HEK293 (cell line): ENCODE results near the gene FAM151A.

Experiments used
- CTCF ChIA-PET: fragments of 350-600 bp; formaldehyde crosslinking; extraction: SDS; loops from one replicate; lab custom pipeline; 2021; ENCODE audit warnings: antibody characterized with exemption; lab: Yijun Ruan, JAX
- POLR2A ChIA-PET: fragments of 300-600 bp; formaldehyde crosslinking; extraction: SDS; loops from one replicate; lab custom pipeline; 2020; ENCODE audit warnings: antibody characterized with exemption, inconsistent platforms; lab: Yijun Ruan, JAX
- H3K27ac ChIP-seq: fragments of 200-500 bp; sonication (Bioruptor generic); 2 replicates; pipeline ENCODE4 v1.5.1; 2014; ENCODE audit warnings: low read depth, low read length, control low read depth, inconsistent platforms; ENCODE audit errors: extremely low read depth
- H3K36me3 ChIP-seq, 2 experiments: fragments of 200-500 bp in 1 of 2; sonication (Bioruptor generic) in 1 of 2; 1 replicate in 1 of 2; 2 replicates in 1 of 2; pipeline ENCODE4 v1.5.1; 2014 to 2017; ENCODE audit warnings: inconsistent platforms in 2 of 2, low read length in 2 of 2; ENCODE audit not compliant: control insufficient read depth in 2 of 2, insufficient read depth in 1 of 2
- H3K4me1 ChIP-seq: fragments of 200-500 bp; sonication (Bioruptor generic); 2 replicates; pipeline ENCODE4 v1.5.1; 2014; ENCODE audit warnings: mild to moderate bottlenecking, low read length, inconsistent platforms; ENCODE audit not compliant: control insufficient read depth, insufficient read depth
- H3K4me3 ChIP-seq: 2 replicates; pipeline ENCODE4 v1.5.1; 2011; ENCODE audit warnings: low read depth, mild to moderate bottlenecking, control low read depth, low read length, moderate library complexity
- H3K9me3 ChIP-seq: fragments of 200-500 bp; sonication (Bioruptor generic); 2 replicates; pipeline ENCODE4 v1.5.1; 2014; ENCODE audit warnings: low read depth, low read length, inconsistent platforms; ENCODE audit not compliant: control insufficient read depth, insufficient read depth
- KLF8 ChIP-seq: fragments of 450-650 bp; formaldehyde crosslinking; IDR thresholded peaks from 2 replicates; pipeline ENCODE4 v1.5.1; 2016; ENCODE audit warnings: missing biosample characterization, missing genetic modification characterization
- KLF9 ChIP-seq: fragments of 450-650 bp; formaldehyde crosslinking; IDR thresholded peaks from 2 replicates; pipeline ENCODE4 v1.5.1; 2016; ENCODE audit warnings: missing biosample characterization, missing genetic modification characterization, low read depth
- SCRT2 ChIP-seq: fragments of 450-650 bp; formaldehyde crosslinking; IDR thresholded peaks from 2 replicates; pipeline ENCODE4 v1.5.1; 2016; ENCODE audit warnings: missing biosample characterization, missing genetic modification characterization
- SETDB1 ChIP-seq: IDR thresholded peaks from one replicate; pipeline ENCODE4 v1.6.1; 2017; ENCODE audit warnings: mild to moderate bottlenecking, low read length, moderate library complexity, mixed read lengths; ENCODE audit not compliant: insufficient read length
- SP2 ChIP-seq: fragments of 450-650 bp; formaldehyde crosslinking; IDR thresholded peaks from 2 replicates; pipeline ENCODE4 v1.5.1; 2016; ENCODE audit warnings: missing biosample characterization, missing genetic modification characterization
- SP7 ChIP-seq: fragments of 450-650 bp; formaldehyde crosslinking; IDR thresholded peaks from 2 replicates; pipeline ENCODE4 v1.5.1; 2016; ENCODE audit warnings: missing biosample characterization, missing genetic modification characterization
- ZBTB8A ChIP-seq: fragments of 450-650 bp; formaldehyde crosslinking; IDR thresholded peaks from 2 replicates; pipeline ENCODE4 v1.5.1; 2016; ENCODE audit warnings: missing biosample characterization, missing genetic modification characterization
- ZFP37 ChIP-seq: fragments of 450-650 bp; formaldehyde crosslinking; IDR thresholded peaks from 2 replicates; pipeline ENCODE4 v1.5.1; 2016; ENCODE audit warnings: missing biosample characterization, missing genetic modification characterization
- ZNF132 ChIP-seq: fragments of 450-650 bp; formaldehyde crosslinking; IDR thresholded peaks from 2 replicates; pipeline ENCODE4 v1.5.1; 2017; ENCODE audit warnings: missing biosample characterization, missing genetic modification characterization, borderline replicate concordance
- ZNF138 ChIP-seq: fragments of 450-650 bp; formaldehyde crosslinking; IDR thresholded peaks from 2 replicates; pipeline ENCODE4 v1.5.1; 2016; ENCODE audit warnings: missing biosample characterization, missing genetic modification characterization, borderline replicate concordance
- ZNF311 ChIP-seq: fragments of 450-650 bp; formaldehyde crosslinking; IDR thresholded peaks from 2 replicates; pipeline ENCODE4 v1.5.1; 2017; ENCODE audit warnings: missing biosample characterization, missing genetic modification characterization, borderline replicate concordance
- ZNF473 ChIP-seq: fragments of 450-650 bp; formaldehyde crosslinking; IDR thresholded peaks from 2 replicates; pipeline ENCODE4 v1.5.1; 2017; ENCODE audit warnings: missing biosample characterization, missing genetic modification characterization
- ZNF585B ChIP-seq: fragments of 450-650 bp; formaldehyde crosslinking; IDR thresholded peaks from 2 replicates; pipeline ENCODE4 v1.5.1; 2016; ENCODE audit warnings: missing biosample characterization, missing genetic modification characterization
- ZNF621 ChIP-seq: fragments of 450-650 bp; formaldehyde crosslinking; IDR thresholded peaks from 2 replicates; pipeline ENCODE4 v1.5.1; 2017; ENCODE audit warnings: missing biosample characterization, missing genetic modification characterization
- ZNF670 ChIP-seq: fragments of 450-650 bp; formaldehyde crosslinking; IDR thresholded peaks from 2 replicates; pipeline ENCODE4 v1.5.1; 2016; ENCODE audit warnings: missing biosample characterization, missing genetic modification characterization, low read depth
- ZNF701 ChIP-seq: fragments of 450-650 bp; formaldehyde crosslinking; IDR thresholded peaks from 2 replicates; pipeline ENCODE4 v1.5.1; 2016; ENCODE audit warnings: missing biosample characterization, missing genetic modification characterization
- ZNF785 ChIP-seq: fragments of 450-650 bp; formaldehyde crosslinking; IDR thresholded peaks from 2 replicates; pipeline ENCODE4 v1.5.1; 2016; ENCODE audit warnings: missing biosample characterization, missing genetic modification characterization
- ZNF837 ChIP-seq: fragments of 450-650 bp; formaldehyde crosslinking; IDR thresholded peaks from 2 replicates; pipeline ENCODE4 v1.5.1; 2016; ENCODE audit warnings: missing biosample characterization, missing genetic modification characterization
- ZSCAN30 ChIP-seq: fragments of 450-650 bp; IDR thresholded peaks from 2 replicates; pipeline ENCODE4 v1.5.1; 2018; ENCODE audit warnings: missing biosample characterization, mild to moderate bottlenecking, missing genetic modification characterization, moderate library complexity
- TF ChIP-seq, protein P1 (sequence below): fragments of 450-650 bp; formaldehyde crosslinking; IDR thresholded peaks from 2 replicates; pipeline ENCODE4 v1.5.1; 2016; ENCODE audit warnings: missing biosample characterization, missing genetic modification characterization
- TF ChIP-seq, protein P2 (sequence below): fragments of 450-650 bp; formaldehyde crosslinking; IDR thresholded peaks from 2 replicates; pipeline ENCODE4 v1.5.1; 2016; ENCODE audit warnings: missing biosample characterization, missing genetic modification characterization
- TF ChIP-seq, protein P3 (sequence below): fragments of 450-650 bp; formaldehyde crosslinking; IDR thresholded peaks from 2 replicates; pipeline ENCODE4 v1.5.1; 2017; ENCODE audit warnings: missing biosample characterization, missing genetic modification characterization
- TF ChIP-seq, protein P4 (sequence below): fragments of 450-650 bp; formaldehyde crosslinking; IDR thresholded peaks from 2 replicates; pipeline ENCODE4 v1.5.1; 2016; ENCODE audit warnings: missing biosample characterization, missing genetic modification characterization
- TF ChIP-seq, protein P5 (sequence below): fragments of 450-650 bp; formaldehyde crosslinking; IDR thresholded peaks from 2 replicates; pipeline ENCODE4 v1.5.1; 2016; ENCODE audit warnings: missing biosample characterization, missing genetic modification characterization, borderline replicate concordance
- TF ChIP-seq, protein P6 (sequence below): fragments of 450-650 bp; formaldehyde crosslinking; IDR thresholded peaks from 2 replicates; pipeline ENCODE4 v1.5.1; 2016; ENCODE audit warnings: missing biosample characterization, missing genetic modification characterization

FAM151A gene

DNA sequence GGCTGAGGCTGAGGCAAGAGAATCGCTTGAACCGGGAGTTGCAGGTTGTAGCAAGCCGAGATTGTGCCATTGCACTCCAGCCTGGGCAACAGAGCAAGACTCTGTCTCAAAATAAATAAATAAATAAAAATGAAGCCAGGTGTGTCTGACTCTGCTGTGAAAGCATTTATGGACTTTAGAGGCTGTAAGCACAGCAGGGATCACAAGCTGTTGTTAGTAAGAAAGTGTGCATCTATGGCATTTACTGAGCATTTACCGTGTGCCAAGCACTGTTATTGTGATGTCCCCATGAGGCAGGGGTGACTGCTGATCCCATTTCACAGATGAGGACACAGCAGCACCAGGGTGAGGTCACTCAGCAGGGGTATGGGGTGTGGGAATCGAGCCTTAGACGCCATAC, 20.1 kb downstream of the FAM151A start:
- CTCF ChIA-PET, result interaction anchor here (0.6 kb wide), 1 partner anchor 479 kb away, joined by 4 read pairs; no protein-coding TSS in a partner anchor
- no peaks in the 10 kb centered on the region for H3K9me3 ChIP-seq
- TF ChIP-seq SETDB1, result no peak
- TF ChIP-seq, protein P1, sequence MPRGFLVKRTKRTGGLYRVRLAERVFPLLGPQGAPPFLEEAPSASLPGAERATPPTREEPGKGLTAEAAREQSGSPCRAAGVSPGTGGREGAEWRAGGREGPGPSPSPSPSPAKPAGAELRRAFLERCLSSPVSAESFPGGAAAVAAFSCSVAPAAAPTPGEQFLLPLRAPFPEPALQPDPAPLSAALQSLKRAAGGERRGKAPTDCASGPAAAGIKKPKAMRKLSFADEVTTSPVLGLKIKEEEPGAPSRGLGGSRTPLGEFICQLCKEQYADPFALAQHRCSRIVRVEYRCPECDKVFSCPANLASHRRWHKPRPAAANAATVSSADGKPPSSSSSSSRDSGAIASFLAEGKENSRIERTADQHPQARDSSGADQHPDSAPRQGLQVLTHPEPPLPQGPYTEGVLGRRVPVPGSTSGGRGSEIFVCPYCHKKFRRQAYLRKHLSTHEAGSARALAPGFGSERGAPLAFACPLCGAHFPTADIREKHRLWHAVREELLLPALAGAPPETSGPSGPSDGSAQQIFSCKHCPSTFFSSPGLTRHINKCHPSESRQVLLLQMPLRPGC, result no peak
- no peak for TF ChIP-seq ZNF311
- TF ChIP-seq SCRT2 (tag by site-specific recombination), result no peak
- POLR2A ChIA-PET, result no interaction called here
- H3K36me3 ChIP-seq, result no peaks in the 10 kb centered on the region
- no peaks in the 10 kb centered on the region for H3K4me1 ChIP-seq
- H3K4me3 ChIP-seq, result no peak overlapping the region
- no peak overlapping the region for H3K27ac ChIP-seq

DNA sequence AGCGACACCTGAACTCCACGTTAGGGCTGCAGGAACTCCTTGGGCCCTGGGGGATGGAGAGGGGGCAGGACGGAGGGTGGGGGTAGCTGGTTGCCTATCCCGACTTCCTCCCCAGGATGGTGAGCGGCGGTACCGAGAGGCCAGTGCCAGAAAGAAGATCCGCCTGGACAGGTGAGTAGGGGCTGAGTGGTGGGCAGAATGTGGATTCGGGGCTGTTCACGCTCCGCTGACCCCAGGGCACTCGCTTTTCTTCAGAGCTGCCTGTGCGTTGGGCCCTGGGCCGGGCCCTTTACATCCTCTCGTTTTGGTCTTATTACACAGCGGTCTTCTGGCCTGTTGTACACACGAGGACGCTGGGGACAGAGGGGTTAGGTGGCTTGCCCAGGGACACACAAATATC, 20.8 kb downstream of the FAM151A start:
- H3K9me3 ChIP-seq, result no peaks in the 10 kb centered on the region
- TF ChIP-seq ZNF701 (tag by site-specific recombination) (no peak), ZNF837 (tag by site-specific recombination) (no peak), ZNF785 (no peak), ZSCAN30 (tag by site-specific recombination) (no peak), KLF8 (tag by site-specific recombination) (no peak), SP7 (tag by site-specific recombination) (no peak), ZFP37 (tag by site-specific recombination) (no peak), ZNF670 (tag by site-specific recombination) (no peak)
- TF ChIP-seq, protein P2, sequence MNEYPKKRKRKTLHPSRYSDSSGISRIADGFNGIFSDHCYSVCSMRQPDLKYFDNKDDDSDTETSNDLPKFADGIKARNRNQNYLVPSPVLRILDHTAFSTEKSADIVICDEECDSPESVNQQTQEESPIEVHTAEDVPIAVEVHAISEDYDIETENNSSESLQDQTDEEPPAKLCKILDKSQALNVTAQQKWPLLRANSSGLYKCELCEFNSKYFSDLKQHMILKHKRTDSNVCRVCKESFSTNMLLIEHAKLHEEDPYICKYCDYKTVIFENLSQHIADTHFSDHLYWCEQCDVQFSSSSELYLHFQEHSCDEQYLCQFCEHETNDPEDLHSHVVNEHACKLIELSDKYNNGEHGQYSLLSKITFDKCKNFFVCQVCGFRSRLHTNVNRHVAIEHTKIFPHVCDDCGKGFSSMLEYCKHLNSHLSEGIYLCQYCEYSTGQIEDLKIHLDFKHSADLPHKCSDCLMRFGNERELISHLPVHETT (tag by site-specific recombination), result no peak
- TF ChIP-seq, all 188 proteins: peak for 0
- H3K4me3 ChIP-seq, result no peak overlapping the region
- ChIA-PET POLR2A (no interaction called here), CTCF (no interaction called here)
- H3K4me1 ChIP-seq, result no peaks in the 10 kb centered on the region
- H3K27ac ChIP-seq, result no peak overlapping the region
- no peaks in the 10 kb centered on the region for H3K36me3 ChIP-seq

DNA sequence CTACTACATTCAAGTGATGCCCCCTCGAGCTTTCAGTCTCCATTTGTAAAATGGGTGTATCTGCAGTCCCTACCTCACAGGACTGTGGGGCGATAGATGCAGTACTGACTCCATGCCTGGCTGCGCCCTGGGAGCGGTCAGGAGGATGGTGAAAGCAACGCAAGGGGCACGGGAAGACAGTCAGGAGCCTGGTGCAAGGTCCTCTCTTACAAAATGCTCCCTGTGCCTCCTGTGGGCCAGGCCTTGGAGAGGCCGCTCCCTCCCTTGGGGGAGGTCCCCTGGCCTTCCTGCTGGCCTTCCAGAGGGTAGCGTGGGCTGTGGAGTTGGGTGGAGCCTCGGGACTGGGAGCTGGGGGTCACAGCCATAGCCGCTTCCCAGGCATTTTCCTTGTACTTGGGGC, 21.6 kb downstream of the FAM151A start:
- no peak overlapping the region for H3K4me3 ChIP-seq
- no peaks in the 10 kb centered on the region for H3K36me3 ChIP-seq
- ChIA-PET CTCF (no interaction called here), POLR2A (no interaction called here)
- H3K9me3 ChIP-seq, result no peaks in the 10 kb centered on the region
- no peak overlapping the region for H3K27ac ChIP-seq
- H3K4me1 ChIP-seq, result no peaks in the 10 kb centered on the region
- no peak for TF ChIP-seq ZNF473 (tag by site-specific recombination)
- no peak for TF ChIP-seq SP7 (tag by site-specific recombination)
- TF ChIP-seq, protein P3, sequence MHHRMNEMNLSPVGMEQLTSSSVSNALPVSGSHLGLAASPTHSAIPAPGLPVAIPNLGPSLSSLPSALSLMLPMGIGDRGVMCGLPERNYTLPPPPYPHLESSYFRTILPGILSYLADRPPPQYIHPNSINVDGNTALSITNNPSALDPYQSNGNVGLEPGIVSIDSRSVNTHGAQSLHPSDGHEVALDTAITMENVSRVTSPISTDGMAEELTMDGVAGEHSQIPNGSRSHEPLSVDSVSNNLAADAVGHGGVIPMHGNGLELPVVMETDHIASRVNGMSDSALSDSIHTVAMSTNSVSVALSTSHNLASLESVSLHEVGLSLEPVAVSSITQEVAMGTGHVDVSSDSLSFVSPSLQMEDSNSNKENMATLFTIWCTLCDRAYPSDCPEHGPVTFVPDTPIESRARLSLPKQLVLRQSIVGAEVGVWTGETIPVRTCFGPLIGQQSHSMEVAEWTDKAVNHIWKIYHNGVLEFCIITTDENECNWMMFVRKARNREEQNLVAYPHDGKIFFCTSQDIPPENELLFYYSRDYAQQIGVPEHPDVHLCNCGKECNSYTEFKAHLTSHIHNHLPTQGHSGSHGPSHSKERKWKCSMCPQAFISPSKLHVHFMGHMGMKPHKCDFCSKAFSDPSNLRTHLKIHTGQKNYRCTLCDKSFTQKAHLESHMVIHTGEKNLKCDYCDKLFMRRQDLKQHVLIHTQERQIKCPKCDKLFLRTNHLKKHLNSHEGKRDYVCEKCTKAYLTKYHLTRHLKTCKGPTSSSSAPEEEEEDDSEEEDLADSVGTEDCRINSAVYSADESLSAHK (tag by site-specific recombination), result no peak
- TF ChIP-seq ZBTB8A (tag by site-specific recombination), result no peak
- no peak for TF ChIP-seq ZNF132 (tag by site-specific recombination)
- no peak for TF ChIP-seq ZNF585B (tag by site-specific recombination)
- no peak for TF ChIP-seq SP2 (tag by site-specific recombination)
- no peak for TF ChIP-seq SETDB1
- TF ChIP-seq, protein P4, sequence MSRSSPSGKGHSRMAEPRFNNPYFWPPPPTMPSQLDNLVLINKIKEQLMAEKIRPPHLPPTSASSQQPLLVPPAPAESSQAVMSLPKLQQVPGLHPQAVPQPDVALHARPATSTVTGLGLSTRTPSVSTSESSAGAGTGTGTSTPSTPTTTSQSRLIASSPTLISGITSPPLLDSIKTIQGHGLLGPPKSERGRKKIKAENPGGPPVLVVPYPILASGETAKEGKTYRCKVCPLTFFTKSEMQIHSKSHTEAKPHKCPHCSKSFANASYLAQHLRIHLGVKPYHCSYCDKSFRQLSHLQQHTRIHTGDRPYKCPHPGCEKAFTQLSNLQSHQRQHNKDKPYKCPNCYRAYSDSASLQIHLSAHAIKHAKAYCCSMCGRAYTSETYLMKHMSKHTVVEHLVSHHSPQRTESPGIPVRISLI, result no peak
- TF ChIP-seq, protein P5, sequence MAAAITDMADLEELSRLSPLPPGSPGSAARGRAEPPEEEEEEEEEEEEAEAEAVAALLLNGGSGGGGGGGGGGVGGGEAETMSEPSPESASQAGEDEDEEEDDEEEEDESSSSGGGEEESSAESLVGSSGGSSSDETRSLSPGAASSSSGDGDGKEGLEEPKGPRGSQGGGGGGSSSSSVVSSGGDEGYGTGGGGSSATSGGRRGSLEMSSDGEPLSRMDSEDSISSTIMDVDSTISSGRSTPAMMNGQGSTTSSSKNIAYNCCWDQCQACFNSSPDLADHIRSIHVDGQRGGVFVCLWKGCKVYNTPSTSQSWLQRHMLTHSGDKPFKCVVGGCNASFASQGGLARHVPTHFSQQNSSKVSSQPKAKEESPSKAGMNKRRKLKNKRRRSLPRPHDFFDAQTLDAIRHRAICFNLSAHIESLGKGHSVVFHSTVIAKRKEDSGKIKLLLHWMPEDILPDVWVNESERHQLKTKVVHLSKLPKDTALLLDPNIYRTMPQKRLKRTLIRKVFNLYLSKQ (tag by site-specific recombination), result no peak
- no peak for TF ChIP-seq ZNF621
- TF ChIP-seq ZNF138, result no peak
- TF ChIP-seq, protein P6, sequence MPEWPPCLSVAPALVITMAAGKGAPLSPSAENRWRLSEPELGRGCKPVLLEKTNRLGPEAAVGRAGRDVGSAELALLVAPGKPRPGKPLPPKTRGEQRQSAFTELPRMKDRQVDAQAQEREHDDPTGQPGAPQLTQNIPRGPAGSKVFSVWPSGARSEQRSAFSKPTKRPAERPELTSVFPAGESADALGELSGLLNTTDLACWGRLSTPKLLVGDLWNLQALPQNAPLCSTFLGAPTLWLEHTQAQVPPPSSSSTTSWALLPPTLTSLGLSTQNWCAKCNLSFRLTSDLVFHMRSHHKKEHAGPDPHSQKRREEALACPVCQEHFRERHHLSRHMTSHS, result no peak
- no peak for TF ChIP-seq KLF9 (tag by site-specific recombination)
